GM19099 (cell line): ENCODE results near the gene DTWD2.

Experiments
- POLR2A ChIP-seq: IDR thresholded peaks from 3 replicates; pipeline ENCODE4 v1.6.1; 2011; ENCODE audit warnings: low read depth; ENCODE audit not compliant: insufficient read length; ENCODE audit errors: extremely low read depth

DTWD2 gene

DNA sequence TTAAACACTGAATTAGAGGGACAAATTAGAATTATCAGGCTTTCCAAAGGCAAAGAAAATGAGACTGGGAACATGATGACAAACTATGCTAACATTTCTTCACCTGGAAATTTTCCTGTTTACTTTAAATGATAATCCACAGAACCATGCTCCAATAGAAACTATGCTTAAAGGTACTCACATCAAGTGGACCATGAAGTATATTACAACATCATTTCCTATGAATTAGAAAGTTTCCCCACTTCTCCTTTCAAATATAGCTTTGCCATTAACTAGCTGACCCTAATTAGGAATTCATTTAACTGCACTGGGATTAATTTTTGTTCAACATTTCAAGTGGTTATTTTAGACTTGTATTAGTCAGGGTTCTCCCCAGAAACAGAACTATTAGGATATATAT lies 81.4 kb downstream of the DTWD2 start:
- no peak for TF ChIP-seq POLR2A

DNA sequence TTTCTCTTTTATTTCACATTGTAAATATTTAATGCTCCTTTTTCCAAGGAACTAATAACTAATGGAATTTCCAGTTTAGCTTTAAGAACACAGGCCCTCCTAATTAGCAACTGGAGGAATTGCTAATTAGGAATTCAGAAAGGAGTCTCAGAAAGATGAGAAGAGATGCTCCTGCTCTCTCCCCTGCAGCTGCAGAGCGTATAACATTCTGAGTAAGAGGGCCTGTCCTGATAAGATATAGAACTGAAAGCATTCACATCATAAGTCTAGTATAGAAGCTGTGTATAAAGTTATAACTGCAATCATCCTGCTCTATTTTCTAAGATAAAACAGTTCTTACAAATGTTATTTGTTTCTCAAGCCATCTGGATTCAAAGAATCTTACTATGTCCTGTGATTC lies 83.2 kb downstream of the DTWD2 start:
- no peak for TF ChIP-seq POLR2A

DNA sequence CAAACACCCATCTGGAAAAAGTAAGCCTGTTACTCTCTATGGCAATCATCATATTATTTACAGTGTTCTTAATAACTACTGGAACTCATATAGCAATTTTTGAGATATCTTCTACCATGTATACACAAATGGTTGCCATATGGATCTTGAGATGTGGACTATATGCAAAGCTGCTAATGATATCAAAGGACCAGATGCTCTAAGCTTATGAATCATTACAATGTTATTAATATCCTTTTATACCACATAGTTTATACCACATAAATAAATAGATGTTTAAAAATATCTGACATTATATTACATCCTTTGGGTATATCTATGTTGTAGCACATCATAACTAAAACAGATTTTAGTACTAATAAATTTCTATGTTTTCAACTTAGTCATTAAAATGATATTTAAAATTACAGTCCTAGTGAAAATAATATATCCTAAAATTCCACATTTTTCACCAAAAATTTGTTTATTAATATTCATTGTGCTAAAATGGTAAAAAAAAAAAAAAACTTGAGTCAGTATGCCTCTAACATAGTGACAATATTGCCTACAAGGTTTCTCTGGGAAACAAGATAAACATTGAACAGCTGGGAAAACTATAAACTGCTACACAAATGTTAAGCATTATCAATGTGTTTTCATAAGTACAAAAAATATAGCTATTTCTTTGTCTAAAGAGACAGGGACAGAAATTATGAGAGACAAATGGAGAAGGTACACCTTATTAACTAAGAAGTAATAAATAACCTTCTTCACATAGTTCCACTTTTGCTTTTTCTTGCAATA lies 85.5 kb downstream of the DTWD2 start:
- TF ChIP-seq POLR2A: no peak

DNA sequence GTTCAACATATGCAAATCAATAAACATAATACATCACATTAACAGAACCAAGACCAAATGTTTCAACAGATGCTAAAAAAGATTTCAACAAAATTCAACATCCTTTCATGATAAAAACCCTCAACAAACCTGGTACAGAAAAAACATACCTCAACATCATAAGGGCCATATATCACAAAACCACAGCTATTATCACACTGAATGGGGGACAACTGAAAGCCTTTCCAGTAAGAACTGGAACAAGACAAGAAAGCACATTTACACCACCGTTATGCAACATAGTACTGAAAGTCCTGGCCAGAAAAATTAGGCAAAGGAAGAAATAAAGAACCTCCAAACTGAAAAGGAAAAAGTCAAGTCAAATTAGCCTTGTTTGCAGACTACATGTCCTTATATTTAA lies 93.6 kb downstream of the DTWD2 start:
- TF ChIP-seq POLR2A: no peak

DNA sequence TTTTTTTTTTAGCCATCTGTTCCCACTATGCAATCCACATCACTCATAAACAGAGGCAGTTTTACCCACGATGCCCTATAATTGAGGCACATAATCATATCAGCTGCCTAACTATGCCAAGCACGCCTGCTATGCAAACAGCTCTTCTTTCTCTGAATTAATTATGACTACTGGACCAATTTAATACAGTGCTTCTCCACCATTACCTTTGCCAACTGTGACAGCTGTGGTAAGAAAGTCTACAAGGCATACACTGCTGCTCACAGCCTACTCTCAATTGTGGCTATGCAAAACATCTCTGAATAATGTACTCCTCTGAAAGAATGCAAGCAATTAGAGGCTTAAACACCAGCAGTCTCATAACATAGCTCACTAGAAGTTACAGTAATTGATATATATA lies 97.1 kb downstream of the DTWD2 start:
- TF ChIP-seq POLR2A: no peak

DNA sequence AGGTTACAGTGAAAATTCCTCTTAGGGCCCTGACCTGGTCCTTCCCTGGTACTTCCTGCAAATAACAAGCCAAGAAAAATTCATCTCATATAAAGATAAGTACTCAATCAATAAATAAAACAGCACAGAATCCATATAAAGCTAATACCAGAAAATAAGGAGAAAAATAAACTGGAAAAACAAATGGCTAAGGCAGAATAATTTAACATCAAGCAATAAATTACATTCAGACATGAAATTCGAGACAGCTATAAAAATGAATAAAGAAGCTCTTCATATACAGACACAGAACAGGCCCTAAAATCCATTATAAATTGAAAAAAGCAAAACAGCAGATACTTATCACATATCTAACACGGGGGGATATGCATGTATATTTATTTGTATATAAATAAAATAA lies 99.2 kb downstream of the DTWD2 start:
- TF ChIP-seq POLR2A: no peak

DNA sequence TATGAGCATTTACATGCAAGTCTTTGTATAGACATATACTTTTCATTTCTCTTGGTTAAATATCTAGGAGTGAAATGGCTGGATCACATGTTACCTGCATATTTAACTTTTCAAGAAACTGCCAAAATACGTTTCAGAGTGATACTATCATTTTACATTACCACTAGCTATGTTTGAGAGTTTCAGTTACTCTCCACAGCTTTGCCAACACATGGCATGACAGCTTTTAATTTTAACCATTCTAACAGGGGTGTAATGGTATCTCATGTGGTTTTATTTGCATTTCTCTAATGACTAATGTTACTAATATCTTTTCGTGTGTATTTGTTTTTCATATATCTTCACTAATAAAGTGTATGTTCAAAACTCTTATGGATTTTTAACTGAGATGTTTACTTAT lies 99.8 kb downstream of the DTWD2 start:
- TF ChIP-seq POLR2A: no peak

DNA sequence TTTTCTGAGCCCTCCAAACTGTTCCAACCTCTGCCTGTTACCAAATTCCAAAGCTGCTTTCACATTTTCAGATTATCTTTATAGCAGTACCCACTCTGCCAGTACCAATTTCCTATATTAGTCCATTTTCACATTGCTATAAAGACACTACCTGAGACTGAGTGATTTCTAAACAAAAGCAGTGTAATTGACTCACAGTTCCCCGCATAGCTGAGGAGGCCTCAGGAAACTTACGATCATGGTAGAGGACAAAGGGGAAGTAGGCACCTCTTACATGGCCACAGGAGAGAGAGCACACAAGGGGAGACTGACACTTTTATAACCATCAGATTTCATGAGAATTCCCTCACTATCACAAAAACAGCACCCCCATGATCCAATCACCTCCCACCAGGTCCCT lies 105.0 kb downstream of the DTWD2 start:
- no peak for TF ChIP-seq POLR2A

DNA sequence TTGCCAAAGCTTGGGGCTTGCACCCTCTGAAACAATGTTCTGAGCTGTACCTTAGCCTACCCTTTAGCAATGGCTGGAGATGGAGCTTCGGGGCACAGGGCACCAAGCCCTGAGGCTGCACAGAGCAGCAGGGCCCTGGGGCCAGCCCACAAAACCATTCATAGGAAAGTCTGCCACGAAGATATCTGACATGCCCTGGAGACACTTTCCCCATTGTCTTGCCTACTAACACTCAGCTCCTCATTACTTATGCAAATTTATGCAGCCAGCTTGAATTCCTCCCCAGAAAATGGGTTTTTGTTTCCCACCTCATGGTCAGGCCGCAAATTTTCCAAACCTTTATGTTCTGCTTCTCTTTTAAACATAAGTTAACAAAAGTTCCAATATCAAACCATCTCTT lies 105.7 kb downstream of the DTWD2 start:
- TF ChIP-seq POLR2A: no peak

DNA sequence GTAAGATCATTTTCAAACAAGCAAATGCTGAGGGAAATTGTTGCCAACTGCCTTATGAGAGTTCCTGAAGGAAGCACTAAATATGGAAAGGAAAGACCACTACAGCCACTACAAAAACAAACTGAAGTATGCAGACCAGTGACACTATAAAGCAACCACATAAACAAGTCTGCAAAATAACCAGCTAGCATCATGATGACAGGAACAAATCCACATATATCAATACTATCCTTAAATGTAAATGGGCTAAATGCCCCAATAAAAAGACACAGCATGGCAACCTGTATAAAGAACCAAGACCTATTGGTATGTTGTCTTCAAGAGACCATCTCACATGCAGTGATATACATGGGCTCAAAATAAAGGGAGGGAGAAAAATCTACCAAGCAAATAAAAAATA lies 113.2 kb downstream of the DTWD2 start:
- TF ChIP-seq POLR2A: no peak

DNA sequence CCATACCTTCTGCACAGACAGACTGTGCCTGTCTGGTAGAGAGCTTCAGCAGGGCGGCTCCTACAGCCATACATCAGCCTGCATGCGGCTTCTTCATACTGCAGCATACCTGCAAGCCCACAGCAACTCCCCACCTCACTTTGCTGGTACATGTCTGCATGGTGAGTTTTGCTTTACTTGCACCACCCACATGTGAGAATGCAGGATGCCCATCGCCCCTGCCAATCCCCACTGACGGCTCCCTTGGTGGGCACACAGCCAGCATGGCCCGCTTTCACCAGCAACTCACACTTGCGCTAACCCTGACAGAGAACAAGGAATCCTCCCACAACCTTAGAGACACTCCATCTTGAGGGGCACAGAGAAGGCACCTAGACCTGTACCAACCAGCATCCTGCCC lies 114.9 kb downstream of the DTWD2 start:
- TF ChIP-seq POLR2A: no peak

DNA sequence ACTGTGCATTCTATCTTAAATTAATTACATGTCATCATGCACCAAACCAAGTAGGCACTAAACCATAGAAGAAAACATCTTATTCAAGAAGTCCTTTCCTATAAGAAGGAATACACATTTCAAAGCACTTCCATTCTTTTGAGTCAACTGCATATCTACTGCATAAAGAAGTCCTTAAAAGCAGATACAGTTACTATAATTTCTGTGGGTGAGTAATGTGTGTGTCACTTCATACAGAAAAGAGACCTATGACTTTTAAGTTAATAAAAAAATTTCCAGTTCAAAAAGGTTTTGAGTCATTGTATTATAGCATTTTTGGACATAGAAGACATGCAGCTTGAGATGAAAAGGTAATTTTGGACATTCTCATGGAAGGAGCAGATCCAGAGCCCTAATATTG lies 125.0 kb downstream of the DTWD2 start:
- no peak for TF ChIP-seq POLR2A

DNA sequence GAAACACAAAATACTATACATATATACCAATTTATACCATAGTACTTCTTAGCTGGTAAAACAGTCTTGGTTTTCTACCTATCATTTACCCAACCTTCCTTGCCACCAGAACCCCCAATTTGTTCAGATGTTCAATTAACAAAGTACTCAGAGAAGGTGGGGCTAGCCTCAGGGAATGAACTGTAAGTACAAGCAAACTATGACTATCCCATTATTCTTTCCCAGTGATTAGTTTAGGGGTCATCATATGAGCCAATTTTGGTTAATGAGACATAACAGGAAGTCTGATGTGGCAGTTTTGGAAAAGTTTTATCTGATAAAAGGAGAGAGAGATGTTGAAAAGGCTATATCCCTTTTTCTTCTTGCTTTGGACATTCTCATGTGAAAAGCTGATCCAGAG lies 125.8 kb downstream of the DTWD2 start:
- no peak for TF ChIP-seq POLR2A

DNA sequence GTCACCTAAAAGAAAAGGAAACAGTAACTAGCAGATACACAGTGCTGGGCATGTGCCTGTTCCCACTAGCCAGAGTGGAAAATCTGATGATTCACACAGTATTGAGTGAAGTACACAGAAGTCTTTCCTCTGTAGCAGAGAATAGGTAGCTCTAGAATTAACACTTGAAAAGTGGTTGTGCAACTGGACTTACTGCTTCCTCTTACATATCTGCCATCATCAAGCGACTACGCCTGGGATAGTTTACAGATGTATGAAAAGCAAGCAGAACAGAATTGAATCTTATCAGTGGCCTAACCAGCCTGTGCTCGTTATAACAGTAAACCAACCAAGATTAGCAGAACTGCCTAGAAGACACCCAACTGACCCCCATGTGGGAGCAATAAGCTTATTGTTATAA lies 130.6 kb downstream of the DTWD2 start:
- no peak for TF ChIP-seq POLR2A

DNA sequence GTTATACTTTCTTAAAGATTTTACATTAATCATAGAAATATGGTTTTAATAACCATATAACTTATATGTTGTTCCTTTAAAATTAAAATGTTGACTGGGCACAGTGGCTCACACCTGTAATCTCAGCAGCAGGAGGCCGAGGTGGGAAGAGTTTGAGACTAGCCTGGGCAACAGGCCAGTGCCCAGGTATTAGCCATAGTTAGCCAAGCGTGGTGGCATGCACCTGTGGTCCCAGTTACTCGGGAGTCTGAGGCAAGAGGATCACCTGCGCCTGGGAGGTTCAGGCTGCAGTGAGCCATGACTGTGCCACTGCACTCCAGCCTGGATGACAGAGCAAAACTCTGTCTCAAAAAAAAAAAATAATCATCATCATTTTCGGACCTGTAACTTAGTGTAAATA lies 133.5 kb downstream of the DTWD2 start:
- no peak for TF ChIP-seq POLR2A

DNA sequence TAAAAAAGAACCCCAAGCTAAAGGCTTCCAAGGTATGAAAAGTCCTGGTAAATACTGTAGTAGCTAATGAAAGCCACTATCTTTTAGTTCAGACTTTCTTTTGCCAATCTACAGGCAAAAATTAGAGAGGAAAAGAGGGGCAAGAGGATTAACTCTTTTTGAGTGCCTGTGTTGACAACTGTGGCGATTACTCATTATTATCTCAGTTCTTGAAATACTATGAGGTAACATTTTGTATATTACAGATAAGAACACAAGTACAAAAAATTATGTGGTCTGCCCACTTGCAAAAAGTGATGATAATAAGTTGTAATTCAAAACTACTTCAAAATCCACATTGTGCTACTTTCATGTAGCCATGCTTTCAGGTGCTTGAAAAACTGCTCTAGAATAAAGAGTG lies 144.0 kb downstream of the DTWD2 start:
- TF ChIP-seq POLR2A: no peak

DNA sequence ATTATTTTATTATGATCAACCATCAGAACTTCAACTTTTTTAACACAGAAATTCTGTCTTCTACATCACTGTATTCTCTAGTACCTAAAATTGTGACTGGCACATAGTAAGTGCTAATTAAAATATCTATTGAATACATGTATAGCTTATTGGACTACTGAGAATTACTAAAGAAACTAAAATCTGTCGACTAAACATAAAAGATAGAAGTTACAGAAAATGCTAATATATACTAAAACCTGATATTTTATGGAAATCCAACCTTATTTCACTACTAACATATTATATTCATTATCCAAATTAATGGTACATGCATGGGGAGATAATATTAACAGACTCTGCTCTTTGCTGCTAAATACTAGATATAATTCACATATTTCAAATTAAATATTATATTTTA lies 153.6 kb downstream of the DTWD2 start:
- no peak for TF ChIP-seq POLR2A
